Muscle of back (tissue), 11 donors: ENCODE data around the gene FTSJ3. TPM values are rescaled to one million over a fixed set of nuclear protein-coding genes. Genes with fewer than 3 reads are reported as not detected.

Experiments
- DNase-seq, 3 donors: peaks; one replicate each; pipeline versions ENCODE4 v3.0.0 to v3.0.0-alpha.2; 2013
- polyA plus RNA-seq, 10 donors: library from polyadenylated mRNA; unstranded; fragments of 120-200 nt; gene quantifications; one replicate each; pipeline ENCODE4 v1.2.1, GENCODE V29; 2013; ENCODE audit not compliant: insufficient read length in 10 of 10

FTSJ3 gene
- polyA plus RNA-seq, 10 donors: 29.7 to 38.3 (median 33.2) TPM

DNA sequence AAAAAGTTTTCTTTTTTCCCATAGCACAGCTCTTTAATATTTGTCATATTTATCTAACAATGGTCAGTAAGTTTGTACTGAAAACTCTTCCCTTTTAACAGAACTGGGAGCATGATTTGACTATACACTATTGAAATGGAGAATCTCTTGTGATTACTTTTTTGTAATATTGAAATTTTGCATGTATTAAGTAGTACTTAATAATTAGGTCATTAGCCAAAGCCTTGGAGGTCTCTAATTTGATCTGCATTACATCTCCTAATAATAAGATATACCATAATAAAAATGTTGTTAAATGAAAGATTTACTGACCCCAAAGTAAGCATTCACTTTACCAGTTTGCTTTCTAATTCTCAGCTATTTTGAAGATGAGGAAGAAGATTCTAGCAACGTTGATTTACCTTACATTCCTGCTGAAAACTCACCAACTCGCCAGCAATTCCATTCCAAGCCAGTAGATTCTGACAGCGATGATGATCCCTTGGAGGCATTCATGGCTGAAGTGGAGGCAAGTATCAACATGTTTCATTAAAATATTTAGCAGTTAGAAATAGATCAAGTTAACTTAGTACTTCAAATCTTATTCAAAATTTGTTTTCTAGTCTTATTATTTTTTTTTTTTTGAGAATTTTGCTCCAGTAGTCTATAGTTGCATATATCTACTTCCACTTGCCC is 35.3 kb downstream of the FTSJ3 start:
- DNase-seq: no peak

DNA sequence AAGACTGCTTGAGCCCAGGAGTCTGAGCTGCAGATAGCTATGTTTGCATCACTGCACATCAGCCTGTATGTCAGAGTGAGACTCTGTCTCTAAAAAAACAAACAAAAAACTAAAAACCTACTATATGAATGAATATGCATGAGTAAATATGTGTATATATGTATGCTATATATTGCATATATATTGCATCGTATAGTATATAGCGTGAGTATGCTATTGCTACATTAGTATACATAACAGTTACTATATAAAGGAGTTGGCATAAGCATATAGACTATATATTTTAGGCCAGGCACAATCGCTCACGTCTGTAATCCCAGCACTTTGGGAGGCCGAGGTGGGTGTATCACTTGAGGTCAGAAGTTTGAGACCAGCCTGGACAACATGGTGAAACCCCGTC is 37.4 kb downstream of the FTSJ3 start:
- no peak for DNase-seq

DNA sequence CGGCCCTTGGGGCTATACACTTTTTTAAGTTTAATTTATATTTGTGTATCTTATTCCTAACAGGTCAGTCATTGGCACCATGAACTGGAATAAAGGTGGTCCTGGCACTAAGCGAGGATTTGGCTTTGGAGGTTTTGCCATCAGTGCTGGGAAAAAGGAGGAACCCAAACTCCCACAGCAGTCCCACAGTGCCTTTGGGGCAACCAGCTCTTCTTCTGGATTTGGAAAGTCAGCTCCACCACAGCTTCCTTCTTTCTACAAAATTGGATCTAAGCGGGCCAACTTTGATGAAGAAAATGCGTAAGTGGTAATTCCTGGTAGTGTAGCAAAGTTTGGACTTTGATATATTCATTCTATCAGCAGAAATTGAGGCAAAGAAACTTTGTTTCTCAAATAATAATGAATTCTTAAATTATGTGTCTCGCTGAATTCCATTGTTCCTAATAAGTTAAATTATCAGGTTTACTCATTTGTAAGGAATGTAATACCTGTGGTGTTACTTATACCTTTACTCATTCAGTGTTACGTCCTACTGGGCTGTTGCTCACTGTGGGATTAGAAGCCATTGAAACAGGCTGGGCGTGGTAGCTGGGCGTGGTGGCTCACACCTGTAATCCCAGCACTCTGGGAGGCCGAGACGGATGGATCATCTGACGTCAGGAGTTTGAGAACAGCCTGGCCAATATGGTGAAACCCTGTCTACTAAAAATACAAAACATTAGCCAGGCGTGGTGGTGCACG is 40.3 kb downstream of the FTSJ3 start:
- no peak for DNase-seq

DNA sequence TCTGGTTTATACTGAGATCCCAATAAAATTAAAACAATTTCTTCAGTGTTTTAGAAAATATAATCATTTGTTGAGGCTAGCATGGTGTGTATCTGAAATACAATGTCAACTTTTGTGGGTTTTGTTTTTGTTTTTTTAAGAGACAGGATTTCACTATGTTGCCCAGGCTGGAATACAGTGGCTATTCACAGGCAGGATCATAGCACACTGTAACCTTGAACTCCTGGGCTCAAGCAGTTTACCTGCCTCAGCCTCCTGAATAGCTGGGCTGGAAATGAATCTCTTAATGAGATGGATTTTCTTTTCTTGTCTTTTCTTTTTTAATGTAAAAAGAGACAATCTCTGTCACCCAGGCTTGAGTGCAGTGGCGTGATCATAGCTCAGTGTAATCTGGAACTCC is 41.3 kb downstream of the FTSJ3 start:
- DNase-seq: no peak

DNA sequence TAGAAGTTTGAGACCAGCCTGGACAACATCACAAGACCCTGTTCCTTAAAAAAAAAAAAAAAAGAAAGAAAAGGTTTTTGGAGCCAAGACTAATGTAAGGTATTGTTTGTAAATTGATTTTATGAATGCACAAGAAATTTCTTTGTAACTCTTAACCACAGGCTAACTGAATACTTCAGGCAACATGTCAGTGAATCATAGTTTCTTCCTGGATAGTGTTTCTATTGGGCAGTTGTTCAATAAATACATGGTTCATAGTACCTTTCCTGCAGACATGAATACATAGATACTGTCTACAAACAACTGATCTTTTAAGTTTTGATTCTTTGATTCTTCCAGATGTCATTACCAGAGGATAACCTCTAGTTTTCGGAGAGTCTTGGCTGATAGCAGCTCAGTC is 41.9 kb downstream of the FTSJ3 start:
- no peak for DNase-seq

DNA sequence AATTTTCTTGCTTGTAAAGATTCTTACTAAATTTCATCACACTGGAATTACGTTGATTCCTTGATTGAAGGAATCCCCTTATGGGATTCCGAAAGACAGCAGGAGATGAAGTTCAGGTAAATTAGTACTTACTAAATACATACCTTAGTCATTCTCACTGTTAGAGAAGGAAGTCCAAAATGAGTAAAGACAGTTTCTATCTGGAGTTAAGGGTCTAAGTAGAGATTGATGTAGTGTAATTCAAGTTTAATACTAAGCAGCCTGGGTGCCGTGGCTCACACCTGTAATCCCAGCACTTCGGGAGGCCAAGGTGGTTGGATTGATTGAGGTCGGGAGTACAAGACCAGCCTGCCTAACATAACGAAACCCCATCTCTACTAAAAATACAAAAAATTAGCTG is 43.9 kb downstream of the FTSJ3 start:
- DNase-seq: no peak

DNA sequence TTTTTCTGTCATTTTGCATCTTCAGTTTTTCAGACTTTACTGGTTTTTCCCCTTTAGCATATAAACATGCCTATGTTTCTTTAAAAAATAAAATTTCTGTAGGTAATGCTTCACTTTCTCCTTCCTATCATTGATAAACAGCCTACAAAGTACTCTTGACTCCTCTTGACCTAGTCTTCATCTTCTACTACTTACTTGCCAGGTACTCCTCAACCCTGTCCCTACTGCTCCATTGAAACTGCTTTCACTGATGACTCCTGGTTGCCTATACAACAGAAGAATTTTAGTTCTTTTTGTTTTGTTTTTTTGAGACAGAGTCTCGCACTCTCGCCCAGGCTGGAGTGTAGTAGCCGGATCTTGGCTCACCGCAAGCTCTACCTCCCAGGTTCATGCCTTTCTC is 46.5 kb downstream of the FTSJ3 start:
- no peak for DNase-seq

DNA sequence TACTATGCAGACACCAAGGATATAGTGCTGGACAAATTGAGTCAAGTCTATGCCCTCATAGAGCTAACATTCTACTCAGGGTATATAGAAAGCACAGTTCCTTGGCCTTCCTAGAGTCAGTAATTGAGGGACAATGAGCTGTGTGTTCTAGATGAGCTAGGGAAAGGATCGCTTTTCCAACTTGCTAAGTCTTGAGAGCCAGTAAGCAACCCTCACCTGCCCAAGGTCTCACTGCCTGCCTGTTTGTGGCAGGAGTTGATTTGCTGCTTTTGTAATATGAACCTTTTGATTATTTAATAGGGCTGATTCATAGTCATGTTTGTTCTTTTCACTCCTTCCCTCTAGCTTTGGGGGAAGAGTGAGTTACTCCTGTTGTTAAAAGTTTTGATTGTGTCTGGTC is 47.0 kb downstream of the FTSJ3 start:
- no peak for DNase-seq

DNA sequence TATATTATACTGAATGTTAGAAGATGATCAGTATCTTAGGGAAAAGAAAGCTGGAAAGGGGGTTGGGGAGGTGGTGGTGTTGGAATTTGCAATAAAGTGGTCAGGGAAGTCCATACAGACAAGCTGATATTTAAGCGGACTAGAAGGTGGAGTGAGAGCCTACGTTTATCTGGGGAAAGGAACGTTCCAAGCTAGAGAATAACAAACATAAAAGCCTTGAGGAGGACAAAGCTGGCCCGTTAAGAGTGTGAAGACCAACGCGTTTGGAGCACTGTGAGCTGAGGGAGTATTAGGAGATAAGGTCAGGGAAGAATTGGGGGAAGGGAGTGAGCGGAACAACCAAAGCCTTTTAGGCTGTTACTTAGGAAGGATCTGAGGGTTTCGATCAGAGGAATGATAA is 52.0 kb downstream of the FTSJ3 start:
- DNase-seq: peak in 1 of 3 donors; percentile 8

DNA sequence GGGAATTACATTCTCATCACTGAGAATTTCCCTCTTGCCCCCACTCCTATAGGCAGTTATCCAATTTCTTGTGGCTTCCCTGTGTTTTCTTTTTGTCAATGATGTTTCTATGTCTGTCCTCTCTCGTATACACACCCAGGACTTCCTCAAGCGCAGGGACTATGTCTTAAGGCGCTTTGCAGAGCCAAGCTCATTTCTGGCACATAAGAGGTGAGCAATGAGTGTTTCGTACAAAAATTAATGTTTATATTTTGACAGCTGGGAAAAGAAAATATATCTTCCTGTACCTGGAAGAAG is 52.5 kb downstream of the FTSJ3 start:
- no peak for DNase-seq

DNA sequence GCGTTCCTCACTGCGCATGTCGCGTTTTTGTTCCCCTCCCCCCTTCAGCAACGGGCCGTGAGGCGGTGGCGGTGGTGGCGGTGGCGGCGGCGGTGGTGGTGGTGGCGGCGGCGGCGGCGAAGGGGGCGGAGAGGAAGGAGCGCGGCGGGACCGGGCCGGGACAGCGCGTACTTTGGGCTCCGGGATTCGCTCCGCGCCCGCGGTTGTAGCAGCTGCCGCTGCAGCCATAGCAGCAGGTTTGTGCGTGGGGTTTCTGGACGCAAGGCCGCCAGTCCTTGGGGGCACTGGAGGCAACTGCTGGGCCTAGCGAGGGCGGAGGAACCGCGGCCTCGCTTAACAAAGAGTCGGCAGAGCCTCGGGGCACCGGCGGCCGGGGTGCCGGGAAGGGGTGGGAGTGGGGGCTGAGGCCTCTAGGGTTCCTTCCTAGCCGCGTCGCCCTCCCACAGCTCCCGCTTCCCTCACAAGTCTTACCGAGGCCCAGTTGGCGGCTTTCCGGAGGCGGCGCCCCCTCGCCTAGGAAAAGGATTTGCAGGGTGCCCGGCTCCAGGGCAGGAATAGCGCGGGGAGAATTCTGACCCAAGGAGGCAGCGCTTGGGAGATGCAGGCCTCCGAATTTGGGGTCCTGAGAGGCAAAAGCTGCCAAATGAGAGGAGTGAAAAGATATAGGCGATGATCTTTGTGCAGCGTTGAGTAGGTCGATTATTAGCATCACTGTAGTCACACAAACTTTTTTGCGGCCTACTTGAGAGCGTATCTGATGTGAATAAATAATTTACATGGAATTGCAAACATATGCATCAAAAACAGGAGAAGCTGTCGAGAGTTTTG is 53.1 kb downstream of the FTSJ3 start, which contains the start of gene DDX42:
Gene DDX42, plus strand, starts transcription at position 30 of the 828 bp plus-strand sequence. CDS start 12,880 bp downstream, outside the sequence.
- peak; percentile 30 to 83 (median 55) for DNase-seq

DNA sequence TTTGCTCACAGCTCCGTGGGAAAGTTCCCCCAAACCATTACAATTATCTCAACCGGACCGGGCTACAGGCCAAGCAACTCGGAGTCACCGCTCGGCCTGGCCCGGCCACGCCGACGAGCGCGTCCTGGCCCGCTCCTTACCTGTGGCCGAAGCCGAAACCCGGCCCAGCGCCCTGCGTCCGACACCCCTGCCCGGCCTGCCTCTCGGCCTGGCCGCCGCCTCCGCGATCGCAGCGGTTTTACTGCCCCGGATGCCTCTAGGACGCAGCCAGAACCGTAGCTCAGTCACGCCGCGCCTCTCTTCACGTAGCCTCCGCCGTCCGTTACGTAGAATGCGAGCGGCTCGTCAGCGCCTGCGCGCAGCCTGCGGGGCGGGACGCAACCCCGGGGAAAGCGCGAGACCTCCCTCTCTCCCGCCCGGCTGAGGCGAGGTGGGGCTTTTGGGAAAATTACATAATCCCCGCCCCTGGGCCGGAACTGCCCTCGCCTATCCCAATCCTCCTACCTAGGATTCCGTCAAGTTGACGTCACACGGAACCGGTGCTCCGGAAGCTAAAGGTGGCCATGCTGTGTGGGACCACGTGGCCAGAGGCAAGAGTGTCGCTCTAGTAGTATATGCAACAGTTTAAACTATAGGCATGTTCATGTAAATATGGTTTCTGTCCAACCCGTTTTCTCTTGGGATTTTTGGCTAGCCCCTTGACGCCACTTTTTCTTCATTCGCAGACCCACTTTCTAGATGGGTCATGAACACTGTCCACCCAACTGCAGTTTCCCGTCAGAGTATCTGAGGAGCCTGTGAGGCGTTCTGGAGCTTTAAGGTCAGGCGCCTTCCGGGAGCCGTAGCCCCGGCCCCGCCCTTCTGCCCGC is 54.0 kb downstream of the FTSJ3 start, which contains the start of gene CCDC47:
Gene CCDC47, minus strand, starts transcription at position 326 of the 869 bp plus-strand sequence. CDS start 7,422 bp downstream, outside the sequence.
- peak; percentile 100 for DNase-seq

DNA sequence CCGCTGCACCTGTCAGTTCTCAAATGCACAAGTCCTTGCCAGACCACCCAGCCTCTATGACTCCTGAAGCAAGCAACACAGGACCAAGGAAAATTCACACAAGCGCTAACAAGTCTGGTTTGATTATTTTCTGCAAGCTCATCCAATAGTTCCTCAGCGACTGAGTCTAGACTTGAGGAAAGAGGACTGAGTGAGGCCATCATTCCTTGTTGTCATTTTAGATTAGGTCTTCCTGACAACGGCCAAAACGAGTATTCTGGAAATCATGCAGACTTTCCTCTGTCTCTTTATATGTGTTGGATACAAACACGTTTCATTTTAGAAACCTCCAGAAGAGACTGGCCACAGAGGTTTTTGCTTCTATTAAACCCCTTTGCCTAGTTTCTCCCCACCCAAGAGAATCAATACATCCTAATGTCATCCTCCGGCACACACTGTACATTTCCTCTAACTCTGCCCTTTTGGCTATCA is 54.6 kb downstream of the FTSJ3 start:
- DNase-seq: peak in 2 of 3 donors; percentile 17 to 19

Other genes starting within 250 kb of the FTSJ3 start
- 10 to 100 TPM; 14.6 to 18.6 (median 17.2) TPM for gene TACO1, start 226.8 kb downstream of the FTSJ3 start, polyA plus RNA-seq
- 10 to 100 TPM; 20.2 to 27.9 (median 23.7) TPM for gene MAP3K3, start 205.2 kb downstream of the FTSJ3 start, polyA plus RNA-seq
- gene LIMD2, start 127.5 kb downstream of the FTSJ3 start, polyA plus RNA-seq: 10 to 100 TPM in 4 of 10 donors, 1 to 10 TPM in 6; 6.1 to 24.9 (median 8.7) TPM
- gene STRADA, start 85.9 kb downstream of the FTSJ3 start, polyA plus RNA-seq: 10 to 100 TPM; 19.1 to 46.5 (median 27.4) TPM
- 10 to 100 TPM; 49.1 to 61.7 (median 56.2) TPM for gene CCDC47, start 54.1 kb downstream of the FTSJ3 start, polyA plus RNA-seq
- 100 to 1,000 TPM in 6 of 10 donors, 10 to 100 TPM in 4; 76.6 to 144 (median 106) TPM for gene DDX42, start 53.5 kb downstream of the FTSJ3 start, polyA plus RNA-seq
- 100 to 1,000 TPM in 8 of 10 donors, 10 to 100 TPM in 2; 90.1 to 125 (median 107) TPM for gene PSMC5, start 232 bp downstream of the FTSJ3 start, polyA plus RNA-seq
- 10 to 100 TPM; 26.3 to 45.2 (median 30.7) TPM for gene SMARCD2, start 15.0 kb upstream of the FTSJ3 start, polyA plus RNA-seq
- gene CSH2, start 46.0 kb upstream of the FTSJ3 start, polyA plus RNA-seq: 10 to 100 TPM in 2 of 10 donors, 1 to 10 TPM in 7, not detected in 1; 1.2 to 27.5 (median 5.8) TPM
- gene GH2, start 54.3 kb upstream of the FTSJ3 start, polyA plus RNA-seq: under 1 TPM in 3 of 10 donors, not detected in 7; 0.16 to 0.98 (median 0.76) TPM
- gene CSH1, start 68.9 kb upstream of the FTSJ3 start, polyA plus RNA-seq: 10 to 100 TPM in 4 of 10 donors, 1 to 10 TPM in 5, not detected in 1; 2.0 to 42.4 (median 7.8) TPM
- gene CSHL1, start 83.6 kb upstream of the FTSJ3 start, polyA plus RNA-seq: under 1 TPM in 4 of 10 donors, not detected in 6; 0.60 to 0.98 (median 0.70) TPM
- under 1 TPM in 1 of 10 donors, not detected in 9; 0.19 TPM for gene GH1, start 91.2 kb upstream of the FTSJ3 start, polyA plus RNA-seq
- 1 to 10 TPM; 1.9 to 4.1 (median 3.1) TPM for gene CD79B, start 104.7 kb upstream of the FTSJ3 start, polyA plus RNA-seq
- 10 to 100 TPM; 11.6 to 52.0 (median 38.1) TPM for gene SCN4A, start 145.3 kb upstream of the FTSJ3 start, polyA plus RNA-seq
- gene PRR29, start 170.7 kb upstream of the FTSJ3 start, polyA plus RNA-seq: 1 to 10 TPM; 1.9 to 3.7 (median 2.6) TPM
- 10 to 100 TPM; 19.1 to 36.9 (median 27.9) TPM for gene ICAM2, start 193.0 kb upstream of the FTSJ3 start, polyA plus RNA-seq